ENCODE measurements around the gene KLHDC7B. TPM values are rescaled to one million over a fixed set of nuclear protein-coding genes. Genes with fewer than 3 reads are reported as not detected.

KLHDC7B gene
- total and polyA plus RNA-seq, 2 donors (not counting 3 experiments of a cell fraction or from before 2014, with no cell fraction given): not detected

- intact Hi-C loops (cut with micrococcal nuclease) (no loop called here), dilution Hi-C loops (cut with MboI; ENCODE audit: extremely low pct_ligation_motif_present, low sequenced_read_pairs) (no loop called here)
- DNase-seq (ENCODE audit: low read depth, low spot score): peak; percentile 73
- peak overlapping the region; percentile 26 for H3K9ac ChIP-seq (replicated peaks; ENCODE audit: extremely low read depth, insufficient read depth, low read length)
- no peaks in the 10 kb centered on the region for H3K9me3 ChIP-seq (replicated peaks; ENCODE audit: control insufficient read depth, insufficient read depth, low read length)
- H3K27me3 ChIP-seq (ENCODE audit: control insufficient read depth in 2 of 2, insufficient read depth in 2 of 2, low read length in 2 of 2): peaks cover 2 to 8% of the 10 kb centered on the region in 2 experiments
- H3K79me2 ChIP-seq (ENCODE audit: control insufficient read depth, insufficient read depth, low read length): peaks cover 10% of the 10 kb centered on the region
- H3K4me1 ChIP-seq (ENCODE audit: control insufficient read depth, extremely low read depth, insufficient read depth, low read length): peaks cover 21% of the 10 kb centered on the region
- TF ChIP-seq, protein P1, sequence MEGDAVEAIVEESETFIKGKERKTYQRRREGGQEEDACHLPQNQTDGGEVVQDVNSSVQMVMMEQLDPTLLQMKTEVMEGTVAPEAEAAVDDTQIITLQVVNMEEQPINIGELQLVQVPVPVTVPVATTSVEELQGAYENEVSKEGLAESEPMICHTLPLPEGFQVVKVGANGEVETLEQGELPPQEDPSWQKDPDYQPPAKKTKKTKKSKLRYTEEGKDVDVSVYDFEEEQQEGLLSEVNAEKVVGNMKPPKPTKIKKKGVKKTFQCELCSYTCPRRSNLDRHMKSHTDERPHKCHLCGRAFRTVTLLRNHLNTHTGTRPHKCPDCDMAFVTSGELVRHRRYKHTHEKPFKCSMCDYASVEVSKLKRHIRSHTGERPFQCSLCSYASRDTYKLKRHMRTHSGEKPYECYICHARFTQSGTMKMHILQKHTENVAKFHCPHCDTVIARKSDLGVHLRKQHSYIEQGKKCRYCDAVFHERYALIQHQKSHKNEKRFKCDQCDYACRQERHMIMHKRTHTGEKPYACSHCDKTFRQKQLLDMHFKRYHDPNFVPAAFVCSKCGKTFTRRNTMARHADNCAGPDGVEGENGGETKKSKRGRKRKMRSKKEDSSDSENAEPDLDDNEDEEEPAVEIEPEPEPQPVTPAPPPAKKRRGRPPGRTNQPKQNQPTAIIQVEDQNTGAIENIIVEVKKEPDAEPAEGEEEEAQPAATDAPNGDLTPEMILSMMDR (IDR thresholded peaks at IDR 0.05; ENCODE audit: extremely low read depth in 1 of 2, insufficient read depth in 1 of 2, low read depth in 1 of 2, low read length in 2 of 2): peak; percentile 56 to 67
- TF ChIP-seq, protein P2, sequence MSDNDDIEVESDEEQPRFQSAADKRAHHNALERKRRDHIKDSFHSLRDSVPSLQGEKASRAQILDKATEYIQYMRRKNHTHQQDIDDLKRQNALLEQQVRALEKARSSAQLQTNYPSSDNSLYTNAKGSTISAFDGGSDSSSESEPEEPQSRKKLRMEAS (IDR thresholded peaks at IDR 0.05; ENCODE audit: insufficient read depth, insufficient read length): no peak
- TF ChIP-seq JUN (IDR thresholded peaks at IDR 0.05; ENCODE audit: borderline replicate concordance, insufficient read depth, insufficient read length, low read depth) (no peak), POLR2AphosphoS5 (IDR thresholded peaks at IDR 0.05; ENCODE audit: insufficient read depth, low read depth, low read length) (peak; percentile 81), GATA2 (IDR thresholded peaks at IDR 0.05; ENCODE audit: insufficient read depth, insufficient read length, low read depth, low read length) (no peak), MYC (IDR thresholded peaks at IDR 0.05; ENCODE audit: low read depth, low read length) (no peak), EZH2 (IDR thresholded peaks at IDR 0.05; ENCODE audit: borderline replicate concordance, low read depth, low read length, severe bottlenecking) (no peak), POLR2A (IDR thresholded peaks at IDR 0.05; ENCODE audit: low read depth, low read length) (peak; percentile 50), FOS (IDR thresholded peaks at IDR 0.05; ENCODE audit: borderline replicate concordance, insufficient read depth, low read length) (no peak)
- no TSS peak for BruUV-seq (replicated peaks)
- no peaks in the 10 kb centered on the region for H4K20me1 ChIP-seq (replicated peaks; ENCODE audit: control insufficient read depth, extremely low read depth, insufficient read depth, low read length)
- peak overlapping the region; percentile 7 for H3K27ac ChIP-seq (ENCODE audit: insufficient read depth, low read depth, low read length)
- peaks cover 0 to 22% of the 10 kb centered on the region in 2 experiments for H3K36me3 ChIP-seq (ENCODE audit: control insufficient read depth in 2 of 2, extremely low read depth in 1 of 2, insufficient read depth in 2 of 2, low read length in 2 of 2)
- H3K9me1 ChIP-seq (replicated peaks; ENCODE audit: control insufficient read depth, extremely low read depth, insufficient read depth, low read length): no peaks in the 10 kb centered on the region
- H2AFZ ChIP-seq (ENCODE audit: low read depth, low read length): peak overlapping the region; percentile 75
- ChIA-PET POLR2A (interaction anchor here (1.3 to 1.5 kb wide), 2 partner anchors 18 to 56 kb away, joined by 4 to 12 read pairs; partner anchors contain the start of genes CHKB, LMF2 and NCAPH2), CTCF (interaction anchor here (0.8 to 2.7 kb wide), 38 partner anchors 8 to 284 kb away, joined by 3 to 34 read pairs (median 4); partner anchors contain the start of genes ARSA, CHKB, KLHDC7B and LMF2)
- peak overlapping the region; percentile 45 for H3K4me2 ChIP-seq (ENCODE audit: insufficient read depth, low read length)
- peak overlapping the region; percentile 45 to 66 (median 47) for H3K4me3 ChIP-seq (replicated peaks in 1 of 3; ENCODE audit: insufficient read depth in 1 of 3, low read depth in 1 of 3, low read length in 3 of 3)
- FAIRE-seq: peak; percentile 79
Observed at GRCh38 chr22:50526108-50526833, 19.4 kb upstream of the KLHDC7B start.

Data from endothelial cell of umbilical vein (primary cell).